T47D (cell line): ENCODE data around the gene ADGRA1.

ENCODE experiments used
- DNase-seq, 2 experiments: peaks; one replicate each; pipeline versions ENCODE4 v3.0.0 to v3.0.0-alpha.2; 2011 to 2012; ENCODE audit warnings: low read depth in 1 of 2, low spot score in 1 of 2
- JUND ChIP-seq: IDR thresholded peaks from 2 replicates; pipeline ENCODE4 v1.6.1; 2012; ENCODE audit warnings: low read depth
- in situ Hi-C: cut with HindIII; loops from 2 replicates; pipeline ENCODE4 v1.10.0; 2016; ENCODE audit warnings: low sequenced_read_pairs, low pct_unique_long_range_greater_than_20kb

Gene ADGRA1

GRCh38 chr10:133085251-133086125 is 2.2 kb upstream of the ADGRA1 start:
- no peak for DNase-seq
- TF ChIP-seq JUND = no peak

GRCh38 chr10:133086247-133086646 is 1.5 kb upstream of the ADGRA1 start:
- in situ Hi-C loops = no loop called here

More at GRCh38 chr10:133085251-133086125, 2.2 kb upstream of the ADGRA1 start:
- in situ Hi-C loops = no loop called here

DNA sequence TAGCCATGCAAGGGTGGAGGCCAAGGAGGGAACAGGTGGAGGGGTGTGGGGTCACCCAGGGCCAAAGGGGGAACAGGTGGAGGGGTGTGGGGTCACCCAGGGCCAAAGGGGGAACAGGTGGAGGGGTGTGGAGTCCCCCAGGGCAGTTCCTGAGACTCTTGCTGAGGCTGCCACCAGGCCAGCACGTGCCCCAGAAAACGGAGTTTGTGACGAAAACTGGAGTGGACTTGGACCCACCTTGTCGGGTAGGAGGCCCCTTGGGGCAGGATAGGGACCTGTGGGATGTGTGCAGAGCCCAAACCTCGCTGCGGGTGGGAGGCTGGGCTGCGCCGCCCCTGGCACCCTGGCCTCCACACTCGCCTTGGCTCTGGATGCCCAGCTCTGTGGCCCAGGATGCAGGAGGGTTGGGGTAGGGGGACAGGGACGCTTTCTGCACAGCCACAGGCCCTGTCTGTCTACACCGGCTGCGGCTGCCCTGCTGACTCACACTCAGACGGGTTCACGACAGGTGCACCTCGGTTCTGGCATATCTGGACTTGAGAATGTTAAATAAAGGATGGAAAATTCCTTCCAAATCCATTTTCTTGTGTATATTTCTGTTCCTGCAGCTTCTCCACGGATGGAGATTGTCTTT is 562 bp upstream of the ADGRA1 start:
- in situ Hi-C loops = no loop called here
- no peak for TF ChIP-seq JUND
- DNase-seq = no peak

More at GRCh38 chr10:133086247-133086646, 1.5 kb upstream of the ADGRA1 start:
- DNase-seq = no peak
- no peak for TF ChIP-seq JUND

DNA sequence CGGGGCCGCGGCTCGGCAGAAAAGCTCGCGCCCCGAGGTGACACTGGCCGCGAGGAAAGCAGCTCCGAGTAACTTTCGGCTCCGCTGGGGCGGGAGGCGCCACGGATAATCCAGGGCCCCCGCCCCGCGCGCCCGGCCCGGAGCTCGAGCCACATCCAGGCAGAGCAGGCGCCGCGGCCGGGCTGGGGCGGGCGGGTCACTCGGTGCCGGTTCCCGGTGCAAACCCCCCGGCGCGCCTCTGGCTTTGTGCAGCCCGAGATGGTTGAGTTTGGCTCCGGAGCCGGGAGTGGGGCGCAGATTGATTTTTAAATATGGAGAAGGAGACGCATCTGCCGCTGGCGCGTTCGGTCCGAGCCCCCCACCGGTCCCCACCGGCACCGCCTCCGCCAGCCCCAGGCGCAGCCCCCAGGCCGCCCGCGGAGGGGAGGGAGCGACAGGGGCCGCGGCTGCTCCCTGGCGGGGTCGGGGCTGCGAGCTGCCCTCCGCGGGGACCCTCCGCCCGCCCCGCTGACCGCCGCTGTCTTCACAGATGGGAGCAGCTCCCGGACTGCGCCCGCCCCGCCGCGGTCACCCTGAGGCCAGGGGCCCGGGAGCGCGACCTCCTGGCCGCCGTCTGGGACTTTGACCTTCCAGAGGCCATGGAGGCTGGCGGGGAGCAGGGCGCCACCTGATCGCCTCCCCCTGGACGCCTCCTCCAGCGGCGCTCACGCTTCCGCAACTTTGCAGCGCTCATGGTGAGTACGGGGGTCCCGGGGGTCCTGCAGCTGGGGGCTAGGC is 643 bp downstream of the ADGRA1 start:
- no peak for TF ChIP-seq JUND
- in situ Hi-C loops = no loop called here
- no peak for DNase-seq

- TF ChIP-seq JUND = no peak
- no peak for DNase-seq
- in situ Hi-C loops = no loop called here
Measured at GRCh38 chr10:133088956-133089800, 1.5 kb downstream of the ADGRA1 start.

- TF ChIP-seq JUND = no peak
- in situ Hi-C loops = no loop called here
- DNase-seq = no peak
Measured at GRCh38 chr10:133090101-133090500, 2.4 kb downstream of the ADGRA1 start.

GRCh38 chr10:133090654-133091053 is 2.9 kb downstream of the ADGRA1 start:
- in situ Hi-C loops = no loop called here
- DNase-seq = no peak
- no peak for TF ChIP-seq JUND

- in situ Hi-C loops = no loop called here
- no peak for TF ChIP-seq JUND
- no peak for DNase-seq
Measured at GRCh38 chr10:133091316-133091715, 3.6 kb downstream of the ADGRA1 start.

- DNase-seq = no peak
- TF ChIP-seq JUND = no peak
- in situ Hi-C loops = no loop called here
Measured at GRCh38 chr10:133093291-133093690, 5.6 kb downstream of the ADGRA1 start.

DNA sequence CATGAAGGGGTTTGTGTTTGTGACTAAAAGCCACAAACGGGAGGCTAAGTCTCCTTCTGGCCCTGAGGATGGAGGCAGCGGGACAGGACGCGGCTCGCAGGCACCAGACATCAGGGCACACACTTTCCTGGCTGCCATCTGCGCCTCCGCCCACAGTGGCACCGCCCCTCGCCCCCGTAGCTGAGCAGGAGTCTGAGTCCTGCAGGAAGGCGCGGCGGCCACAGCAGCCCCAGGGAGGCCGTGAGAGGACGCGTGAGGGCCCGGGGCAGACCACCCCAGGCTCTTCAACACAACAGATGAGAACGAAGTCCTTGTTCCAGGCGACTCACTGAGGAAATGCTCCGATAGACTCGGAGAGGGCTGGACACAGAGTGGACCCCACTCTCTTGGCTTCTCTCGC is 6.6 kb downstream of the ADGRA1 start:
- DNase-seq = no peak
- in situ Hi-C loops = no loop called here
- no peak for TF ChIP-seq JUND

GRCh38 chr10:133094866-133095265 is 7.1 kb downstream of the ADGRA1 start:
- no peak for DNase-seq
- no peak for TF ChIP-seq JUND
- in situ Hi-C loops = no loop called here

DNA sequence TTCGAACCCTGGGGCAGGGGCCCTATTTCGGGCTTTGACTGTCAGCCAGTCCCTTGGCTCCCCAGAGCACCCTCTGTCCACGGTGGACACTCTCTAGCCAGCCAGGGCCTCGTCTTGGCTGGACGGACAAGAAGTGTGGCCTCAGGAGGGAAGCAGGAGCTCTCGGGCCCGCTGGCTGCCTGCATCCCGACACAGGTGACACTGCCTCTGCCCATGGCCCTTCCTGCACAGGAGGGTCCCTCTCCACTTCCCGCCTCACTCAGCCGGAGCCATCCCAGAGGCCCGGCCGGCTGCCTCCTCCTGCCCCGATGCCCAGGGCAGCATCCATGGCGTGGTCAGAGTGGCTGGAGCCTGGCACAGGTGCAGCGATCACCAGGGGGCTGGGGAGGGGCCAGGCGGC is 7.9 kb downstream of the ADGRA1 start:
- TF ChIP-seq JUND = no peak
- in situ Hi-C loops = no loop called here

More for the DNA sequence above, 7.9 kb downstream of the ADGRA1 start:
- DNase-seq = no peak
